Measurements from ENCODE around the gene BMP10. TPM values are rescaled to one million over a fixed set of nuclear protein-coding genes. Genes with fewer than 3 reads are reported as not detected.

The BMP10 gene
- total RNA-seq, 4 donors from 2014 or later, result not detected

DNA sequence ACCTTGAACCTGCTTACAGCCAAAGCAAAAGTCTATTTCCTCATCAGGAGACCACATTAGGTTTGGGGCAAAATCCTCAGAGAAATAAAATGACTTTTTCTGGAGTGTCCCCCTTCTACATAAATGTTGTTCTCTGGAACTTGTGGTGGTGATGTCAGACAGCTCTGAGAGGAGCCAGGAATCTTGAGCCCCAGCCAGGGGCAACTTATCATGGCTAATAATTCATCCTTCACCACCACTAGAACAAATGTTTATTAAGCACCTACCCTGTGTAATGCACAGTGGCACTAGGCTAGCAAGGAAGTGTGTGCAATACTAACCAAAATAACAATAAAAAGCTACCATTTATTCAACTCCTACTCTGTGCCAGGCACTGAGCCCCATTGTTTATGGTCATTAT, 9.0 kb upstream of the BMP10 start:
- intact Hi-C loops (cut with DNase I), result no loop called here
- no peak overlapping the region for H3K27ac ChIP-seq
- no peak for DNase-seq
- H3K4me3 ChIP-seq (replicated peaks in 1 of 3), result no peak overlapping the region
- H3K4me1 ChIP-seq, result no peaks in the 10 kb centered on the region
- no peaks in the 10 kb centered on the region for H3K36me3 ChIP-seq
- TF ChIP-seq POLR2A (IDR thresholded peaks at IDR 0.05), result no peak
- TF ChIP-seq, protein P1, sequence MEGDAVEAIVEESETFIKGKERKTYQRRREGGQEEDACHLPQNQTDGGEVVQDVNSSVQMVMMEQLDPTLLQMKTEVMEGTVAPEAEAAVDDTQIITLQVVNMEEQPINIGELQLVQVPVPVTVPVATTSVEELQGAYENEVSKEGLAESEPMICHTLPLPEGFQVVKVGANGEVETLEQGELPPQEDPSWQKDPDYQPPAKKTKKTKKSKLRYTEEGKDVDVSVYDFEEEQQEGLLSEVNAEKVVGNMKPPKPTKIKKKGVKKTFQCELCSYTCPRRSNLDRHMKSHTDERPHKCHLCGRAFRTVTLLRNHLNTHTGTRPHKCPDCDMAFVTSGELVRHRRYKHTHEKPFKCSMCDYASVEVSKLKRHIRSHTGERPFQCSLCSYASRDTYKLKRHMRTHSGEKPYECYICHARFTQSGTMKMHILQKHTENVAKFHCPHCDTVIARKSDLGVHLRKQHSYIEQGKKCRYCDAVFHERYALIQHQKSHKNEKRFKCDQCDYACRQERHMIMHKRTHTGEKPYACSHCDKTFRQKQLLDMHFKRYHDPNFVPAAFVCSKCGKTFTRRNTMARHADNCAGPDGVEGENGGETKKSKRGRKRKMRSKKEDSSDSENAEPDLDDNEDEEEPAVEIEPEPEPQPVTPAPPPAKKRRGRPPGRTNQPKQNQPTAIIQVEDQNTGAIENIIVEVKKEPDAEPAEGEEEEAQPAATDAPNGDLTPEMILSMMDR (IDR thresholded peaks at IDR 0.05), result no peak
- H3K27me3 ChIP-seq, result no peaks in the 10 kb centered on the region
- no peaks in the 10 kb centered on the region for H3K9me3 ChIP-seq

DNA sequence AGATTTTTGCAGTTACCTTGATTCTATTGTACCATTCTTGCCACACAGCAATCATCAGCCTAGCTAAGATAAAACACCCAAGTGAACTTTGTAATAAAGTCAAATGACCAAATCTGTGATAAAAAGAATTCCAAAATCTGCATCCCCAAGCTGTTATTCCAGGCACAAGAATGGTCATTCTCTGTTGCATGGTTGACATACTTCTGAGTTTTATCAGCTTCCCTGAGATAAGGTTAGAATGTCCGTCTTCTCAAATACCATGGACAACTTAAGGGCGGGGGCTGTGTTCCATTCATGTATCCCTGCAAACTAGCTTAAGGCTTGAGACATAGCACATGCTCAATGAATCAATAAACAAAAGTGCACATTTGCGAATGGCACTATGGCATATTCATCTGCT, 8.1 kb upstream of the BMP10 start:
- TF ChIP-seq, protein P1 (IDR thresholded peaks at IDR 0.05), result no peak
- no peak for TF ChIP-seq POLR2A (IDR thresholded peaks at IDR 0.05)
- H3K9me3 ChIP-seq, result no peaks in the 10 kb centered on the region
- 77 to 80% methylated on average over 3 of the region's 3 CpGs for WGBS, 2 donors
- H3K4me1 ChIP-seq, result no peaks in the 10 kb centered on the region
- no peak for DNase-seq
- intact Hi-C loops (cut with DNase I), result no loop called here
- H3K36me3 ChIP-seq, result no peaks in the 10 kb centered on the region
- H3K27me3 ChIP-seq, result no peaks in the 10 kb centered on the region
- H3K27ac ChIP-seq, result no peak overlapping the region
- no peak overlapping the region for H3K4me3 ChIP-seq (replicated peaks in 1 of 3)

- TF ChIP-seq, protein P1 (IDR thresholded peaks at IDR 0.05), result no peak
- no peak for TF ChIP-seq POLR2A (IDR thresholded peaks at IDR 0.05)
- intact Hi-C loops (cut with DNase I), result no loop called here
- H3K27ac ChIP-seq, result no peak overlapping the region
- no peaks in the 10 kb centered on the region for H3K36me3 ChIP-seq
- no peaks in the 10 kb centered on the region for H3K27me3 ChIP-seq
- DNase-seq, result no peak
- 75 to 88% methylated on average over 2 of the region's 2 CpGs for whole genome bisulfite sequencing, 2 donors
- H3K4me3 ChIP-seq (replicated peaks in 1 of 3), result no peak overlapping the region
- no peaks in the 10 kb centered on the region for H3K9me3 ChIP-seq
- no peaks in the 10 kb centered on the region for H3K4me1 ChIP-seq
Measured at GRCh38 chr2:68878753-68879152, 7.6 kb upstream of the BMP10 start.

DNA sequence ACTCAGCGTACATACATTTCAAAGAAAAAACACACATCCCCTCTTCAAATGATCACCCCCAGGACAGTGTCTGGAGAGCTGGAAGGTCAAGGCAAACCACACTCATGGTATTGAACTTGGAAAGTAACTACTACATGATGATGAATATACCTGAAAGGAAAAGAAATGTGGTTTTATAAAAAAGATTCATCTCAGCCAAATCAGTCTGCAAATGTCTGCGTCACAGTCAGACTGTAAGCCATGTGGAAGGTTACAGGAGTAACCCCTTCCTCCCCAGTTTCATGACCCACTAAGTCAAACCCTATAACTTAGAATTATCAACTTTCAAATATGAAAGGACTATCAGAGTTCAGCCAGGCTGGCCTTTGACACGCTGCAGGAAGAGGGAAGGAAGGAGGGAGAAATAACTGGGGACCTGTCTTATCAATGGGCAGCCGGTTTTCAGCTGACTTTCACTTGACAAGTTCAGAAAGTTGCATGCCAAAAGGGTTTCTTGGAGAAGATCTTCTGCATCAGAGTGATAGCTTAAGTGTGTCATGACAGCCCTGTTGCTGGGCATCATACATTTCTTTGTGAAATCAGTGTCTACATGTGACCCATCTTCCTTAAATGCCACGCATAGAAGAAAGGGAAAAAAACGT, 7.0 kb upstream of the BMP10 start:
- no peak for DNase-seq
- no peak overlapping the region for H3K4me3 ChIP-seq (replicated peaks in 1 of 3)
- H3K4me1 ChIP-seq, result no peaks in the 10 kb centered on the region
- intact Hi-C loops (cut with DNase I), result no loop called here
- H3K27ac ChIP-seq, result no peak overlapping the region
- no peaks in the 10 kb centered on the region for H3K27me3 ChIP-seq
- TF ChIP-seq, protein P1 (IDR thresholded peaks at IDR 0.05), result no peak
- no peak for TF ChIP-seq POLR2A (IDR thresholded peaks at IDR 0.05)
- no peaks in the 10 kb centered on the region for H3K9me3 ChIP-seq
- H3K36me3 ChIP-seq, result no peaks in the 10 kb centered on the region
- WGBS, 2 donors, result 71% methylated on average over 6 of the region's 6 CpGs

- Histone ChIP-seq H3K4me3 (replicated peaks in 1 of 3) (no peak overlapping the region), H3K27me3 (no peaks in the 10 kb centered on the region), H3K27ac (no peak overlapping the region), H3K36me3 (no peaks in the 10 kb centered on the region), H3K9me3 (no peaks in the 10 kb centered on the region), H3K4me1 (no peaks in the 10 kb centered on the region)
- intact Hi-C loops (cut with DNase I), result no loop called here
- TF ChIP-seq, protein P1 (IDR thresholded peaks at IDR 0.05), result no peak
- no peak for TF ChIP-seq POLR2A (IDR thresholded peaks at IDR 0.05)
- 75 to 81% methylated on average over 3 of the region's 3 CpGs for WGBS, 2 donors
- no peak for DNase-seq
Measured at GRCh38 chr2:68877079-68877772, 6.0 kb upstream of the BMP10 start.

All from thyroid gland (tissue), 4 donors.